OCI-LY1 (cell line): ENCODE data around the gene OSR1.

Experiments
- H2AFZ ChIP-seq: fragments of 200-600 bp; sonication (generic), shearing (Covaris generic); 2 replicates; pipeline ENCODE4 v1.6.0; 2014; ENCODE audit warnings: antibody characterized with exemption, mild to moderate bottlenecking, low read length
- H3F3A ChIP-seq: fragments of 200-600 bp; sonication (generic), shearing (Covaris generic); 2 replicates; pipeline ENCODE4 v1.6.0; 2014; ENCODE audit warnings: mild to moderate bottlenecking, antibody characterized with exemption, low read length, moderate library complexity; ENCODE audit not compliant: insufficient read depth
- H3K27ac ChIP-seq: fragments of 200-600 bp; sonication (generic); 2 replicates; pipeline ENCODE4 v1.5.1; 2014; ENCODE audit warnings: low read length, mixed run types, mild to moderate bottlenecking, low read depth; ENCODE audit not compliant: poor library complexity, severe bottlenecking
- H3K27me3 ChIP-seq: fragments of 200-600 bp; sonication (generic); 2 replicates; pipeline ENCODE4 v1.6.0; 2014; ENCODE audit warnings: antibody characterized with exemption, mild to moderate bottlenecking, low read length, moderate library complexity; ENCODE audit not compliant: insufficient read depth
- H3K36me3 ChIP-seq: fragments of 200-600 bp; sonication (generic); 2 replicates; pipeline ENCODE4 v1.6.1; 2014; ENCODE audit warnings: mild to moderate bottlenecking, antibody characterized with exemption, low read length, moderate library complexity, mixed read lengths; ENCODE audit not compliant: insufficient read depth
- H3K4me1 ChIP-seq: fragments of 200-600 bp; sonication (generic); 2 replicates; pipeline ENCODE4 v1.5.1; 2014; ENCODE audit warnings: mild to moderate bottlenecking, low read length, moderate library complexity; ENCODE audit not compliant: insufficient read depth, severe bottlenecking
- H3K4me2 ChIP-seq: fragments of 200-600 bp; sonication (generic), shearing (Covaris generic); 2 replicates; pipeline ENCODE4 v1.6.1; 2014; ENCODE audit warnings: low read length
- H3K4me3 ChIP-seq: fragments of 200-600 bp; sonication (generic); 2 replicates; pipeline ENCODE4 v1.5.1; 2014; ENCODE audit warnings: low read length, low read depth, mild to moderate bottlenecking, mixed read lengths; ENCODE audit not compliant: poor library complexity, severe bottlenecking
- H3K79me2 ChIP-seq: fragments of 200-600 bp; shearing (Covaris generic); 2 replicates; pipeline ENCODE4 v1.6.1; 2016; ENCODE audit warnings: mixed run types, low read length, mixed read lengths; ENCODE audit not compliant: insufficient read depth
- H3K9ac ChIP-seq: fragments of 200-600 bp; sonication (generic), shearing (Covaris generic); 2 replicates; pipeline ENCODE4 v1.6.1; 2014; ENCODE audit warnings: mild to moderate bottlenecking, low read length, mixed read lengths
- H3K9me2 ChIP-seq: fragments of 200-600 bp; sonication (generic), shearing (Covaris generic); 2 replicates; pipeline ENCODE4 v1.6.1; 2014; ENCODE audit warnings: low read depth, mild to moderate bottlenecking, low read length, mixed read lengths
- H3K9me3 ChIP-seq: fragments of 200-600 bp; shearing (Covaris generic); 2 replicates; pipeline ENCODE4 v1.6.1; 2014; ENCODE audit warnings: low read length, mixed read lengths
- H4K20me1 ChIP-seq: fragments of 200-600 bp; sonication (generic), shearing (Covaris generic); 2 replicates; pipeline ENCODE4 v1.6.0; 2016; ENCODE audit warnings: mild to moderate bottlenecking, low read length; ENCODE audit not compliant: insufficient read depth
- EZH2 ChIP-seq: fragments of 200-600 bp; sonication (generic), shearing (Covaris generic); IDR thresholded peaks from 2 replicates; pipeline ENCODE4 v1.8.0; 2017; ENCODE audit warnings: borderline replicate concordance, mixed run types, mild to moderate bottlenecking, antibody characterized with exemption, low read length, moderate library complexity, mixed read lengths
- TF ChIP-seq, protein P1 (sequence below): fragments of 200-600 bp; sonication (generic), shearing (Covaris generic); IDR thresholded peaks from 2 replicates; pipeline ENCODE4 v1.5.1; 2017; ENCODE audit warnings: mild to moderate bottlenecking, antibody characterized with exemption, low read length, moderate library complexity, mixed read lengths

Gene OSR1

GRCh38 chr2:19368760-19369159, 10.3 kb upstream of the OSR1 start:
- Histone ChIP-seq H3K4me3 (no peak overlapping the region), H3K27me3 (0 out of 2 replicates have a peak, but pooled peaks cover 3% of the 10 kb centered on the region)

GRCh38 chr2:19367326-19367725, 8.9 kb upstream of the OSR1 start:
- no peaks in the 10 kb centered on the region for H4K20me1 ChIP-seq
- H2AFZ ChIP-seq, result no peak overlapping the region
- H3K9ac ChIP-seq, result no peak overlapping the region
- H3K9me2 ChIP-seq, result no peaks in the 10 kb centered on the region
- H3K27me3 ChIP-seq, result peaks cover 6% of the 10 kb centered on the region; the same call in 1 of the 2 replicates
- no peak overlapping the region for H3K4me3 ChIP-seq
- no peak for TF ChIP-seq EZH2
- TF ChIP-seq, protein P1, sequence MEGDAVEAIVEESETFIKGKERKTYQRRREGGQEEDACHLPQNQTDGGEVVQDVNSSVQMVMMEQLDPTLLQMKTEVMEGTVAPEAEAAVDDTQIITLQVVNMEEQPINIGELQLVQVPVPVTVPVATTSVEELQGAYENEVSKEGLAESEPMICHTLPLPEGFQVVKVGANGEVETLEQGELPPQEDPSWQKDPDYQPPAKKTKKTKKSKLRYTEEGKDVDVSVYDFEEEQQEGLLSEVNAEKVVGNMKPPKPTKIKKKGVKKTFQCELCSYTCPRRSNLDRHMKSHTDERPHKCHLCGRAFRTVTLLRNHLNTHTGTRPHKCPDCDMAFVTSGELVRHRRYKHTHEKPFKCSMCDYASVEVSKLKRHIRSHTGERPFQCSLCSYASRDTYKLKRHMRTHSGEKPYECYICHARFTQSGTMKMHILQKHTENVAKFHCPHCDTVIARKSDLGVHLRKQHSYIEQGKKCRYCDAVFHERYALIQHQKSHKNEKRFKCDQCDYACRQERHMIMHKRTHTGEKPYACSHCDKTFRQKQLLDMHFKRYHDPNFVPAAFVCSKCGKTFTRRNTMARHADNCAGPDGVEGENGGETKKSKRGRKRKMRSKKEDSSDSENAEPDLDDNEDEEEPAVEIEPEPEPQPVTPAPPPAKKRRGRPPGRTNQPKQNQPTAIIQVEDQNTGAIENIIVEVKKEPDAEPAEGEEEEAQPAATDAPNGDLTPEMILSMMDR, result no peak
- H3K9me3 ChIP-seq, result no peaks in the 10 kb centered on the region
- peaks cover 8% of the 10 kb centered on the region for H3K4me1 ChIP-seq
- no peaks in the 10 kb centered on the region for H3F3A ChIP-seq
- no peaks in the 10 kb centered on the region for H3K79me2 ChIP-seq
- no peak overlapping the region for H3K4me2 ChIP-seq
- no peaks in the 10 kb centered on the region for H3K36me3 ChIP-seq
- no peak overlapping the region for H3K27ac ChIP-seq

More at GRCh38 chr2:19368760-19369159, 10.3 kb upstream of the OSR1 start:
- Histone ChIP-seq H3K9me2 (no peaks in the 10 kb centered on the region), H3K36me3 (no peaks in the 10 kb centered on the region), H3F3A (no peaks in the 10 kb centered on the region), H2AFZ (no peak overlapping the region), H3K27ac (no peak overlapping the region), H3K4me1 (no peaks in the 10 kb centered on the region), H3K4me2 (no peak overlapping the region), H3K9ac (no peak overlapping the region), H3K79me2 (no peaks in the 10 kb centered on the region), H3K9me3 (no peaks in the 10 kb centered on the region), H4K20me1 (no peaks in the 10 kb centered on the region)
- TF ChIP-seq, protein P1, result no peak
- TF ChIP-seq EZH2, result no peak

GRCh38 chr2:19365126-19365525, 6.7 kb upstream of the OSR1 start:
- Histone ChIP-seq H3K79me2 (no peaks in the 10 kb centered on the region), H3K27me3 (peaks cover 6% of the 10 kb centered on the region; the same call in 1 of the 2 replicates), H3K36me3 (no peaks in the 10 kb centered on the region), H3K9me2 (no peaks in the 10 kb centered on the region), H2AFZ (no peak overlapping the region), H3K9me3 (no peaks in the 10 kb centered on the region), H3K4me2 (no peak overlapping the region), H3K4me3 (no peak overlapping the region), H3K9ac (no peak overlapping the region), H3F3A (no peaks in the 10 kb centered on the region), H3K4me1 (peaks cover 11% of the 10 kb centered on the region), H4K20me1 (no peaks in the 10 kb centered on the region), H3K27ac (no peak overlapping the region)
- TF ChIP-seq, protein P1, result no peak
- TF ChIP-seq EZH2, result no peak
